K562 (cell line): ENCODE results near the gene TBC1D1.

ENCODE experiments used
- BHLHE40 ChIP-seq: IDR thresholded peaks from 2 replicates; pipeline ENCODE4 v1.6.1; 2011; ENCODE audit warnings: low read length, improper control_type of control experiment
- CBX1 ChIP-seq: sonication (generic); IDR thresholded peaks from 2 replicates; pipeline ENCODE4 v1.6.1; 2016; ENCODE audit warnings: antibody characterized with exemption, low read depth, mild to moderate bottlenecking
- POLR2A ChIP-seq: fragments of 450-650 bp; conservative IDR thresholded peaks from 2 replicates; pipeline ENCODE4 v1.6.1; 2016
- REST ChIP-seq, 2 experiments: fragments of 450-650 bp; formaldehyde crosslinking in 1 of 2; IDR thresholded peaks; 2 replicates each; pipeline versions ENCODE4 v1.4.0 to v1.6.1; 2014 to 2020; ENCODE audit warnings: mild to moderate bottlenecking in 2 of 2, borderline replicate concordance in 1 of 2, low read depth in 1 of 2
- ZNF239 ChIP-seq: fragments of 250-450 bp; sonication (Bioruptor Pico); IDR thresholded peaks from 2 replicates; pipeline ENCODE4 v1.4.0; 2020; ENCODE audit warnings: mild to moderate bottlenecking
- TF ChIP-seq, protein P1 (sequence below), 3 experiments: IDR thresholded peaks in 2 of 3; conservative IDR thresholded peaks in 1 of 3; 2 replicates each; pipeline ENCODE4 v1.5.1; 2011 to 2012; ENCODE audit warnings: low read length in 3 of 3, mild to moderate bottlenecking in 3 of 3, control low read depth in 2 of 3, improper control_type of control experiment in 1 of 3, inconsistent platforms in 1 of 3, low read depth in 1 of 3, mixed read lengths in 1 of 3, moderate library complexity in 1 of 3; ENCODE audit not compliant: insufficient read depth in 2 of 3

DNA sequence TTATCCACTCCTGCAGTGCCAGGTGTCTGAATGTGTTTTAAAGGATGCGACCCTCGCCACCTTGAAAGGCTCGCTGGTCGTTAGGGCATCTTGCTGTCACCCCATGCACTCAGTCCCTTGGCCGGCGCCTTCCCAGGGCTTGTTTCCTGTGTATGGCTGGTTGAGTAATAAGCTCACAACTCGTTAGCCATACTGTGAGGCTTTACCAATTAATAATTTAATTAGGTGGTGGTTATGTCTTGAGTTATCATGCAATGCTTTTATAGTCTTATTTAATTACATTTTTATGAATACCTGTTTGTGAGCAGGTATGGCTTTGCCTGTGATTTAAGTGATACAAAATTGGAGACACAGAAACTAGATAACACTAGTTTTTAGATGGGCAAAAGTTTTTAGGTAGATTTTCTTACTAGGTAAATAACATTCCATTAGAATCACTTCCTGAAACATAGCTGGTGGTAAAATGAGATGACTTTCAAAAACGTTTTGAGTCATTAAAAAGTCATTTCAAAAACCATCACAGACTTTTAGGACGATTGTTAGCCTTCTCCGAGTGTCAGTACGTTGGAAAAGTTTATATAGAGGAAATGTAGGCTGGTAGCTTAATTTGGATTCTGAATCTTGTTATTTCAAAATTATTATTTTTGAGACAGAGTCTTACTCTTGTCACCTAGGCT, 87.5 kb downstream of the TBC1D1 start:
- TF ChIP-seq POLR2A, result no peak
- no peak for TF ChIP-seq ZNF239 (CRISPR knock-in tag)
- no peak for TF ChIP-seq CBX1
- no peak for TF ChIP-seq BHLHE40
- no peak for TF ChIP-seq REST (IDR thresholded peaks at IDR 0.05; ENCODE audit: borderline replicate concordance)
- TF ChIP-seq REST (CRISPR knock-in tag; IDR thresholded peaks at IDR 0.05; ENCODE audit: low read depth), result no peak
- TF ChIP-seq, protein P1, sequence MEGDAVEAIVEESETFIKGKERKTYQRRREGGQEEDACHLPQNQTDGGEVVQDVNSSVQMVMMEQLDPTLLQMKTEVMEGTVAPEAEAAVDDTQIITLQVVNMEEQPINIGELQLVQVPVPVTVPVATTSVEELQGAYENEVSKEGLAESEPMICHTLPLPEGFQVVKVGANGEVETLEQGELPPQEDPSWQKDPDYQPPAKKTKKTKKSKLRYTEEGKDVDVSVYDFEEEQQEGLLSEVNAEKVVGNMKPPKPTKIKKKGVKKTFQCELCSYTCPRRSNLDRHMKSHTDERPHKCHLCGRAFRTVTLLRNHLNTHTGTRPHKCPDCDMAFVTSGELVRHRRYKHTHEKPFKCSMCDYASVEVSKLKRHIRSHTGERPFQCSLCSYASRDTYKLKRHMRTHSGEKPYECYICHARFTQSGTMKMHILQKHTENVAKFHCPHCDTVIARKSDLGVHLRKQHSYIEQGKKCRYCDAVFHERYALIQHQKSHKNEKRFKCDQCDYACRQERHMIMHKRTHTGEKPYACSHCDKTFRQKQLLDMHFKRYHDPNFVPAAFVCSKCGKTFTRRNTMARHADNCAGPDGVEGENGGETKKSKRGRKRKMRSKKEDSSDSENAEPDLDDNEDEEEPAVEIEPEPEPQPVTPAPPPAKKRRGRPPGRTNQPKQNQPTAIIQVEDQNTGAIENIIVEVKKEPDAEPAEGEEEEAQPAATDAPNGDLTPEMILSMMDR (IDR thresholded peaks at IDR 0.05 in 2 of 3, conservative IDR thresholded peaks at IDR 0.05 in 1 of 3; ENCODE audit: insufficient read depth in 2 of 3, low read depth in 1 of 3, low read length in 3 of 3), result no peak
